Measurements from ENCODE around the gene ZNF526. TPM values are rescaled to one million over a fixed set of nuclear protein-coding genes. Genes with fewer than 3 reads are reported as not detected.

The ZNF526 gene
- total and polyA plus RNA-seq, 9 of the 15 experiments (the other 6 are each of a cell fraction or from before 2014, with no cell fraction given): 1.3 to 17.9 (median 6.2) TPM

DNA sequence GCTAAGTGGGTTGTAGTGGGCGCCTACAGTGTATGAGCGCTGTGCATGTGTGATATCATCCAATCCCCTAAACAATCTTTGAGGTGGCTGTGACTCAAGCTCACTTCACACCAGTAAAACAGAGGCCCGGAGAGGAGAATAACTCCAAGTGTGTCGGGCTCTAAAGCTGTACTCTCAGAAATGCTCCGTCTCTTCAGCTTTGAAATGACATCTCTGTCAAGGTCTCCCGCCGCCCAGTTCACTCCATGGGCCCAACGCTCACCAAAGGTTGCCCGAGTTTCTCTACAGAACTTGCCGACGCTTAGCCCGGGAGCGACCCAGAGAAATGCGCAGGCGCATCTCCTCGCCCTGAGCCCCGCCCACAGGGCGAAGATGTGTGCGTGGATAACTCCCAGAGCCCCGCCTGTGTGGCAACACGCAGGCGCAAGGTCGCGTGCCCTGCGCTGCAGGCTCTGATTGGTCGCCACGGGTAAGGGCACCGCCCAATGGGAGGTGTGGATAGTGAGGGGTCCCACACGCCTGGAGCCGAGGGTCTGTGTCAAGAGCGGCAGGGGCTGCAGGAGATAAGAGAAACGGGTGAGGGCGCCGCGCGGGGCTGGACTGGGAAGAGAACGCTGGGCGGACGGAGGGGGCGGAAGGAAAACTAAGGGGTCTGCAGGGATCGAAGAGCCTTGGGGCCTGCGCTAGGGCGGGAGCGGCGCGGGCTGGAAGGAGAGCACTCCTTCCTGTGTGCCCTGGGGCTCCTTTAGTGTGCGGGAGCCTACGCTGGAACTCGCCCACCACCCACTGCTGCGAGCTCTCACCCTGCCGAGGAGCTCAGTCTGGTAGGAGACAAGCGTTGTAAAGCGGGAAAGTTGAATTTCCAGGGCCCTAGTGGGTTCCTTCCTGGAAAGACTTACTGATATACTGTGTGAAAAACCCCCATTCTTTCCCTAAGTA is at the start of gene ZNF526 (continued):
- TF ChIP-seq NRF1 (conservative IDR thresholded peaks at IDR 0.05 in 1 of 2, IDR thresholded peaks at IDR 0.05 in 1 of 2): peak; percentile 99
- TF ChIP-seq GABPB1 (CRISPR knock-in tag; IDR thresholded peaks at IDR 0.05): no peak; the same call in 1 of the 2 replicates
- no peak for TF ChIP-seq ZNF75A (CRISPR knock-in tag; IDR thresholded peaks at IDR 0.05)
- TF ChIP-seq PRPF4 (IDR thresholded peaks at IDR 0.05; ENCODE audit: insufficient read depth, low read depth, low read length, poor library complexity, severe bottlenecking): no peak
- TF ChIP-seq KAT7 (CRISPR knock-in tag; IDR thresholded peaks at IDR 0.05; ENCODE audit: borderline replicate concordance): no peak
- TF ChIP-seq LCOR (CRISPR knock-in tag; IDR thresholded peaks at IDR 0.05): no peak
- TF ChIP-seq ESRRA (IDR thresholded peaks at IDR 0.05; ENCODE audit: borderline replicate concordance, low read depth): no peak; the same call in none of the 2 replicates
- 0 out of 2 replicates have a peak, but pooled peaks have one; percentile 2 for TF ChIP-seq EGR1 (conservative IDR thresholded peaks at IDR 0.05)
- TF ChIP-seq GATAD2A (IDR thresholded peaks at IDR 0.05): no peak
- peak; percentile 64 for TF ChIP-seq CREB1 (IDR thresholded peaks at IDR 0.05)
- no peak; the same call in 1 of the 2 replicates for TF ChIP-seq CREB1 (CRISPR knock-in tag; IDR thresholded peaks at IDR 0.05)
- no peak for TF ChIP-seq ZFP1 (CRISPR knock-in tag; IDR thresholded peaks at IDR 0.05)
- TF ChIP-seq CXXC5 (CRISPR knock-in tag; IDR thresholded peaks at IDR 0.05): peak; percentile 95
- TF ChIP-seq HNRNPLL (IDR thresholded peaks at IDR 0.05; ENCODE audit: low read depth, low read length, poor library complexity, severe bottlenecking): peak; percentile 39
- TF ChIP-seq TCF7 (IDR thresholded peaks at IDR 0.05; ENCODE audit: borderline replicate concordance): no peak
- peak; percentile 96 for TF ChIP-seq POLR2G (IDR thresholded peaks at IDR 0.05; ENCODE audit: low read depth, low read length)
- no peak for TF ChIP-seq NR1H2 (CRISPR knock-in tag; IDR thresholded peaks at IDR 0.05)
- peak; percentile 94; the same call in 1 of the 2 replicates for TF ChIP-seq PHF8 (IDR thresholded peaks at IDR 0.05; ENCODE audit: borderline replicate concordance, low read length)
- TF ChIP-seq RFX7 (CRISPR knock-in tag; IDR thresholded peaks at IDR 0.05): 0 out of 2 replicates have a peak, but pooled peaks have one; percentile 25
- TF ChIP-seq SAP30 (IDR thresholded peaks at IDR 0.05; ENCODE audit: borderline replicate concordance, insufficient read depth, low read depth, low read length, poor library complexity, severe bottlenecking): peak; percentile 73
- TF ChIP-seq ZNF23 (CRISPR knock-in tag; IDR thresholded peaks at IDR 0.05): no peak
- no peak for TF ChIP-seq CREBBP (IDR thresholded peaks at IDR 0.05; ENCODE audit: low read depth, low read length)
- TF ChIP-seq, protein P1, sequence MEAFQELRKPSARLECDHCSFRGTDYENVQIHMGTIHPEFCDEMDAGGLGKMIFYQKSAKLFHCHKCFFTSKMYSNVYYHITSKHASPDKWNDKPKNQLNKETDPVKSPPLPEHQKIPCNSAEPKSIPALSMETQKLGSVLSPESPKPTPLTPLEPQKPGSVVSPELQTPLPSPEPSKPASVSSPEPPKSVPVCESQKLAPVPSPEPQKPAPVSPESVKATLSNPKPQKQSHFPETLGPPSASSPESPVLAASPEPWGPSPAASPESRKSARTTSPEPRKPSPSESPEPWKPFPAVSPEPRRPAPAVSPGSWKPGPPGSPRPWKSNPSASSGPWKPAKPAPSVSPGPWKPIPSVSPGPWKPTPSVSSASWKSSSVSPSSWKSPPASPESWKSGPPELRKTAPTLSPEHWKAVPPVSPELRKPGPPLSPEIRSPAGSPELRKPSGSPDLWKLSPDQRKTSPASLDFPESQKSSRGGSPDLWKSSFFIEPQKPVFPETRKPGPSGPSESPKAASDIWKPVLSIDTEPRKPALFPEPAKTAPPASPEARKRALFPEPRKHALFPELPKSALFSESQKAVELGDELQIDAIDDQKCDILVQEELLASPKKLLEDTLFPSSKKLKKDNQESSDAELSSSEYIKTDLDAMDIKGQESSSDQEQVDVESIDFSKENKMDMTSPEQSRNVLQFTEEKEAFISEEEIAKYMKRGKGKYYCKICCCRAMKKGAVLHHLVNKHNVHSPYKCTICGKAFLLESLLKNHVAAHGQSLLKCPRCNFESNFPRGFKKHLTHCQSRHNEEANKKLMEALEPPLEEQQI (IDR thresholded peaks at IDR 0.05): no peak
- peak; percentile 100 for TF ChIP-seq ZBTB7A (IDR thresholded peaks at IDR 0.05; ENCODE audit: borderline replicate concordance, control insufficient read depth, low read depth, low read length)
- peak; percentile 91 for TF ChIP-seq MEIS2 (IDR thresholded peaks at IDR 0.05; ENCODE audit: partially characterized antibody)

Data from K562 (cell line).